HFFc6 (cell line): ENCODE data around the gene NFASC. TPM values are rescaled to one million over a fixed set of nuclear protein-coding genes. Genes with fewer than 3 reads are reported as not detected.

ENCODE experiments used
- DNase-seq: peaks from one replicate; pipeline ENCODE4 v3.0.0-alpha.2; 2018
- H3K27ac Mint-ChIP-seq: 2 replicates; pipeline ENCODE4 v1.8.0; 2020; ENCODE audit warnings: mild to moderate bottlenecking, mixed read lengths
- H3K27me3 Mint-ChIP-seq: 2 replicates; pipeline ENCODE4 v1.8.0; 2021; ENCODE audit warnings: mild to moderate bottlenecking, moderate library complexity, mixed read lengths; ENCODE audit not compliant: insufficient read depth
- H3K36me3 Mint-ChIP-seq: 2 replicates; pipeline ENCODE4 v1.8.0; 2021; ENCODE audit warnings: low read depth, mixed read lengths
- H3K4me1 Mint-ChIP-seq: 2 replicates; pipeline ENCODE4 v1.8.0; 2020; ENCODE audit warnings: low read depth, mixed read lengths
- H3K4me3 Mint-ChIP-seq: 2 replicates; pipeline ENCODE4 v1.8.0; 2020; ENCODE audit warnings: mild to moderate bottlenecking, moderate library complexity, mixed read lengths
- H3K9me3 Mint-ChIP-seq: 2 replicates; pipeline ENCODE4 v1.8.0; 2020; ENCODE audit warnings: mild to moderate bottlenecking, mixed read lengths
- CTCF ChIP-seq: fragments of 200-600 bp; sonication (generic); IDR thresholded peaks from 2 replicates; pipeline ENCODE4 v1.5.0; 2021; ENCODE audit warnings: antibody characterized with exemption, mild to moderate bottlenecking
- total RNA-seq, 6 experiments: library from RNA; stranded (reverse); fragmentation: NEBNext Ultra II Directional; extraction: Animal tissue kit (Norgen Biotek cat#: 25700); gene quantifications; 2 replicates in 1 of 6; 3 replicates in 5 of 6; pipeline ENCODE4 v1.2.3, GENCODE V29; 2021

NFASC gene
- total RNA-seq, 6 experiments from 2014 or later = 4.7 to 11.7 (median 9.9) TPM

- TF ChIP-seq CTCF = no peak
- H3K36me3 Mint-ChIP-seq = no peaks in the 10 kb centered on the region
- no peak for DNase-seq
- no peak overlapping the region for H3K27ac Mint-ChIP-seq
- no peaks in the 10 kb centered on the region for H3K9me3 Mint-ChIP-seq
- no peak overlapping the region for H3K4me3 Mint-ChIP-seq
- no peaks in the 10 kb centered on the region for H3K4me1 Mint-ChIP-seq
- H3K27me3 Mint-ChIP-seq = peaks cover 33% of the 10 kb centered on the region
Measured at GRCh38 chr1:205068457-205069040, 197.9 kb downstream of the NFASC start.

- peaks cover 24% of the 10 kb centered on the region for H3K27me3 Mint-ChIP-seq
- no peaks in the 10 kb centered on the region for H3K4me1 Mint-ChIP-seq
Measured at GRCh38 chr1:205069371-205070125, 198.9 kb downstream of the NFASC start.

DNA sequence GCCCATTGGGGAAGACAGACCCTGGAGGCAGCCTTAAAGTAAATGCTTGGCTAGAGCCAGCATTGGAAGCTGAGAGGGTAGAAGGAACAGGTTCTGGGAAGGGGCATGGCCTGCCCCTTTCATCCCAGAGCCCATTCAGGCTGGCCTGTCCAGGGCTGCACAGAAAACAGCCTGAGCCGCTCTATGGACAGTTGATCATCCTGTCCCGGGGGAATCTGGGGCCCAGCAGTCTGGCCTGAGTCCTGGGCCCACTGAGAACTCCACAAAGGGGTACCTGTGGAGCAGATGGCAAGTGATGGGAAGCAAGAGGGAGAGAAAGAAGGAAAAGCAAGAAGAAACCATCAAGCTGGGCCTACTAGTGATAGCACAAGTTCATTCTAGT lies 200.4 kb downstream of the NFASC start:
- H3K27ac Mint-ChIP-seq = no peak overlapping the region
- no peaks in the 10 kb centered on the region for H3K4me1 Mint-ChIP-seq
- H3K4me3 Mint-ChIP-seq = no peak overlapping the region
- no peaks in the 10 kb centered on the region for H3K36me3 Mint-ChIP-seq
- TF ChIP-seq CTCF = no peak
- H3K9me3 Mint-ChIP-seq = no peaks in the 10 kb centered on the region
- H3K27me3 Mint-ChIP-seq = peaks cover 16% of the 10 kb centered on the region
- no peak for DNase-seq

More at GRCh38 chr1:205069371-205070125, 198.9 kb downstream of the NFASC start:
- no peak overlapping the region for H3K27ac Mint-ChIP-seq
- no peak for TF ChIP-seq CTCF
- H3K36me3 Mint-ChIP-seq = no peaks in the 10 kb centered on the region
- no peak overlapping the region for H3K4me3 Mint-ChIP-seq
- no peak for DNase-seq
- H3K9me3 Mint-ChIP-seq = no peaks in the 10 kb centered on the region

DNA sequence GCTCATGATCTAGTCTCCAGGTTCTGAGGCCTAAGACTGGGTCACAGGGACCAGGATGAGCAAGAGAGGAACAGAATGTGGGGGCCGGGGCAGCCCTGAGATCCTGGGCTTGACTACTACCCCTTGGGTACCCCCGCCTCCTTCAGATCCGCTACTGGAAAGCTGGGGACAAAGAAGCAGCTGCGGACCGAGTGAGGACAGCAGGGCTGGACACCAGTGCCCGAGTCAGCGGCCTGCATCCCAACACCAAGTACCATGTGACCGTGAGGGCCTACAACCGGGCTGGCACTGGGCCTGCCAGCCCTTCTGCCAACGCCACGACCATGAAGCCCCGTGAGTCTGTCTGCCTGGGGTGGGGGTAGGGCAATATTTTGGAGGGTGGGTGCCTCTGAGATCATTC lies 201.1 kb downstream of the NFASC start:
- no peaks in the 10 kb centered on the region for H3K4me1 Mint-ChIP-seq

DNA sequence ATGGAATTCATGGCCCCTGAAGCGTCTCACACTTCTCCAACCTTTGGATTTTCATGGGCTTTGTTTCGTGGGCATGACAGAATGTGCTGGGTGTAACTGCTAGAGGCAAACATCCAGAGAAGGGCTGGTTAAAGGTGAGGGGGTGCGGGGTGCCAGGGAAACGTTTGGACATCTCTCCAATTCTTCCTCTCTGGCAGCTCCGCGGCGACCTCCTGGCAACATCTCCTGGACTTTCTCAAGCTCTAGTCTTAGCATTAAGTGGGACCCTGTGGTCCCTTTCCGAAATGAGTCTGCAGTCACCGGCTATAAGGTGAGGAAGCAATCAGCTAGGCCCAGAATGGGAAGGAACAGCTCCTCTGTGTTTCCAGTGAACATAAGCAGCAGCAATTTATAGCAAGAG lies 201.6 kb downstream of the NFASC start:
- Mint-ChIP-seq H3K4me1 (no peaks in the 10 kb centered on the region), H3K9me3 (no peaks in the 10 kb centered on the region), H3K27me3 (peaks cover 20% of the 10 kb centered on the region), H3K4me3 (no peak overlapping the region), H3K36me3 (no peaks in the 10 kb centered on the region), H3K27ac (no peak overlapping the region)
- DNase-seq = no peak
- TF ChIP-seq CTCF = no peak

More for the DNA sequence above, 201.1 kb downstream of the NFASC start:
- Mint-ChIP-seq H3K9me3 (no peaks in the 10 kb centered on the region), H3K27me3 (peaks cover 19% of the 10 kb centered on the region), H3K4me3 (no peak overlapping the region), H3K36me3 (no peaks in the 10 kb centered on the region), H3K27ac (no peak overlapping the region)
- TF ChIP-seq CTCF = no peak
- DNase-seq = no peak

Other genes with a start within 250 kb of the NFASC start
- gene LRRN2, start 185.1 kb upstream of the NFASC start, total RNA-seq = not detected
- not detected for gene CNTN2, start 172.3 kb downstream of the NFASC start, total RNA-seq
- gene TMEM81, start 213.6 kb downstream of the NFASC start, total RNA-seq = 1 to 10 TPM; 1.4 to 2.3 (median 1.7) TPM